ENCODE measurements around the gene BSG. TPM values are rescaled to one million over a fixed set of nuclear protein-coding genes. Genes with fewer than 3 reads are reported as not detected.

The BSG gene
- total and polyA plus RNA-seq, 2 experiments from 2014 or later, result 957 to 973 TPM

- no peak overlapping the region; the same call in 2 of the 3 replicates for H3K4me3 Mint-ChIP-seq
- Histone ChIP-seq H3K79me2 (replicated peaks; ENCODE audit: insufficient read depth) (no peaks in the 10 kb centered on the region), H3K9me2 (ENCODE audit: insufficient read depth) (no peaks in the 10 kb centered on the region), H4K20me1 (replicated peaks; ENCODE audit: insufficient read depth) (no peaks in the 10 kb centered on the region; the same call in none of the 2 replicates), H3K36me3 (ENCODE audit: insufficient read depth) (no peaks in the 10 kb centered on the region), H3K27me3 (ENCODE audit: insufficient read depth) (no peaks in the 10 kb centered on the region), H2AFZ (no peak overlapping the region), H3K27ac (ENCODE audit: low read depth) (no peak overlapping the region), H3K4me1 (ENCODE audit: insufficient read depth) (no peaks in the 10 kb centered on the region), H3K4me3 (no peak overlapping the region), H3F3A (replicated peaks; ENCODE audit: low read depth) (no peaks in the 10 kb centered on the region), H3K4me2 (no peak overlapping the region)
- peaks cover 6% of the 10 kb centered on the region for H3K4me1 Mint-ChIP-seq
- peaks cover 8% of the 10 kb centered on the region; the same call in 1 of the 3 replicates for H3K36me3 Mint-ChIP-seq (ENCODE audit: low read depth)
- TF ChIP-seq JUNB (IDR thresholded peaks at IDR 0.05; ENCODE audit: unreplicated experiment) (no peak), ZNF114 (CRISPR knock-in tag; IDR thresholded peaks at IDR 0.05) (no peak), EZH2 (IDR thresholded peaks at IDR 0.05; ENCODE audit: low read depth, unreplicated experiment) (no peak), EZH2phosphoT487 (IDR thresholded peaks at IDR 0.05; ENCODE audit: unreplicated experiment) (no peak), CREB1 (CRISPR knock-in tag; IDR thresholded peaks at IDR 0.05; ENCODE audit: low read depth) (no peak), STAT1 (IDR thresholded peaks at IDR 0.05; ENCODE audit: unreplicated experiment) (no peak), POLR2AphosphoS5 (IDR thresholded peaks at IDR 0.05; ENCODE audit: low read depth) (no peak), ZNF331 (CRISPR knock-in tag; IDR thresholded peaks at IDR 0.05; ENCODE audit: low read depth) (no peak), ZNF462 (CRISPR knock-in tag; IDR thresholded peaks at IDR 0.05) (no peak), NANOG (IDR thresholded peaks at IDR 0.05; ENCODE audit: borderline replicate concordance) (no peak), CTCF (conservative IDR thresholded peaks at IDR 0.05; ENCODE audit: low read depth in 2 of 2) (no peak)
- TF ChIP-seq, protein P1, sequence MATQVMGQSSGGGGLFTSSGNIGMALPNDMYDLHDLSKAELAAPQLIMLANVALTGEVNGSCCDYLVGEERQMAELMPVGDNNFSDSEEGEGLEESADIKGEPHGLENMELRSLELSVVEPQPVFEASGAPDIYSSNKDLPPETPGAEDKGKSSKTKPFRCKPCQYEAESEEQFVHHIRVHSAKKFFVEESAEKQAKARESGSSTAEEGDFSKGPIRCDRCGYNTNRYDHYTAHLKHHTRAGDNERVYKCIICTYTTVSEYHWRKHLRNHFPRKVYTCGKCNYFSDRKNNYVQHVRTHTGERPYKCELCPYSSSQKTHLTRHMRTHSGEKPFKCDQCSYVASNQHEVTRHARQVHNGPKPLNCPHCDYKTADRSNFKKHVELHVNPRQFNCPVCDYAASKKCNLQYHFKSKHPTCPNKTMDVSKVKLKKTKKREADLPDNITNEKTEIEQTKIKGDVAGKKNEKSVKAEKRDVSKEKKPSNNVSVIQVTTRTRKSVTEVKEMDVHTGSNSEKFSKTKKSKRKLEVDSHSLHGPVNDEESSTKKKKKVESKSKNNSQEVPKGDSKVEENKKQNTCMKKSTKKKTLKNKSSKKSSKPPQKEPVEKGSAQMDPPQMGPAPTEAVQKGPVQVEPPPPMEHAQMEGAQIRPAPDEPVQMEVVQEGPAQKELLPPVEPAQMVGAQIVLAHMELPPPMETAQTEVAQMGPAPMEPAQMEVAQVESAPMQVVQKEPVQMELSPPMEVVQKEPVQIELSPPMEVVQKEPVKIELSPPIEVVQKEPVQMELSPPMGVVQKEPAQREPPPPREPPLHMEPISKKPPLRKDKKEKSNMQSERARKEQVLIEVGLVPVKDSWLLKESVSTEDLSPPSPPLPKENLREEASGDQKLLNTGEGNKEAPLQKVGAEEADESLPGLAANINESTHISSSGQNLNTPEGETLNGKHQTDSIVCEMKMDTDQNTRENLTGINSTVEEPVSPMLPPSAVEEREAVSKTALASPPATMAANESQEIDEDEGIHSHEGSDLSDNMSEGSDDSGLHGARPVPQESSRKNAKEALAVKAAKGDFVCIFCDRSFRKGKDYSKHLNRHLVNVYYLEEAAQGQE (IDR thresholded peaks at IDR 0.05; ENCODE audit: unreplicated experiment), result no peak
- TF ChIP-seq, protein P2, sequence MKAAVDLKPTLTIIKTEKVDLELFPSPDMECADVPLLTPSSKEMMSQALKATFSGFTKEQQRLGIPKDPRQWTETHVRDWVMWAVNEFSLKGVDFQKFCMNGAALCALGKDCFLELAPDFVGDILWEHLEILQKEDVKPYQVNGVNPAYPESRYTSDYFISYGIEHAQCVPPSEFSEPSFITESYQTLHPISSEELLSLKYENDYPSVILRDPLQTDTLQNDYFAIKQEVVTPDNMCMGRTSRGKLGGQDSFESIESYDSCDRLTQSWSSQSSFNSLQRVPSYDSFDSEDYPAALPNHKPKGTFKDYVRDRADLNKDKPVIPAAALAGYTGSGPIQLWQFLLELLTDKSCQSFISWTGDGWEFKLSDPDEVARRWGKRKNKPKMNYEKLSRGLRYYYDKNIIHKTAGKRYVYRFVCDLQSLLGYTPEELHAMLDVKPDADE (IDR thresholded peaks at IDR 0.05), result no peak
- H3K27me3 Mint-ChIP-seq (ENCODE audit: insufficient read depth, low read depth, poor library complexity), result peaks cover 17% of the 10 kb centered on the region
- DNase-seq (ENCODE audit: low spot score) (no peak), ATAC-seq (peak; percentile 16; the same call in 2 of the 3 replicates)
- peaks cover 8% of the 10 kb centered on the region; the same call in 1 of the 3 replicates for H3K9me3 Mint-ChIP-seq
- no peak overlapping the region for H3K27ac Mint-ChIP-seq
Observed at GRCh38 chr19:610801-611480, 38.5 kb downstream of the BSG start.
